GM18499 (cell line): ENCODE measurements around the gene TOB1.

Source experiments
- ATAC-seq: cut with Tn5 transposase; IDR thresholded peaks from one replicate; pipeline ENCODE4 v1.9.1; 2021; ENCODE audit warnings: moderate number of reproducible peaks; ENCODE audit not compliant: insufficient read depth, unreplicated experiment

Gene TOB1

GRCh38 chr17:50815400-50815799 lies 50.8 kb downstream of the TOB1 start:
- no peak for ATAC-seq

GRCh38 chr17:50813583-50813982 lies 52.6 kb downstream of the TOB1 start:
- no peak for ATAC-seq
